GM21717 (cell line): ENCODE data around the gene CHAD.

Experiments
- ATAC-seq: cut with Tn5 transposase; IDR thresholded peaks from one replicate; pipeline ENCODE4 v1.9.1; 2021; ENCODE audit warnings: mild to moderate bottlenecking, moderate library complexity; ENCODE audit not compliant: unreplicated experiment

CHAD gene

DNA sequence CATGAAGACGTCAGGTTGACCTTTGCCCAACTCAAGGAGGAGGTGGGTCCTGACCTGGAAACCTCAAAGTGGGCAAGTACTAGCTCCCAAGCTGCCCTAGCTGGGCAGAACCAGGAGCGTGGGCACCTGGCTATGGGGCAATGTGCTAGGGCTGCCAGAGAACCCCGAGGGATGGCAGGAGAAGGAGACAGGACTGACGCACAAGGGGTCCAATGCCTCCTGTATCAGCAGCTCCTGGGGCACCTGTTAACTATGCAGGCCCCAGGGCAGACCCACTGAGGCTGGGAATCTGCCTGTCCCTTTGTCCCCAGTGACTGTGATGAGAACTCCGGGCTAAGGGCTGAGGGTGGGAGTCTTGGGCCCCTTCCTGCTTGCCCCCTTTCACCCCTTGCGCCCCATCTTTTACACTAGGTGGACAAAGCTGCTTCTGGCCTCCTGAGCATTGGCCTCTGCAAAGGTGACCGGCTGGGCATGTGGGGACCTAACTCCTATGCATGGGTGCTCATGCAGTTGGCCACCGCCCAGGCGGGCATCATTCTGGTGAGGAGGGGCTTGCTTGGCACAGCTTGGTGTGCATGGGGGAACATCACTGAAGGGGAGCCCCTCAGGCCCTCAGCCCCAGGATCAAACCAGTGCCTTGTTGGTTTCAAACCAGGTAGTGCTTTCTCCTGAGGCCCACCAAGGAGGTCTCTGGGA lies 7.7 kb downstream of the CHAD start:
- ATAC-seq = no peak

- ATAC-seq = no peak
These were observed 8.9 kb downstream of the CHAD start for GRCh38 chr17:50459756-50460155.

- ATAC-seq = no peak
These were observed 9.7 kb downstream of the CHAD start for GRCh38 chr17:50458701-50459676.

- no peak for ATAC-seq
These were observed 10.4 kb downstream of the CHAD start for GRCh38 chr17:50458270-50458669.

DNA sequence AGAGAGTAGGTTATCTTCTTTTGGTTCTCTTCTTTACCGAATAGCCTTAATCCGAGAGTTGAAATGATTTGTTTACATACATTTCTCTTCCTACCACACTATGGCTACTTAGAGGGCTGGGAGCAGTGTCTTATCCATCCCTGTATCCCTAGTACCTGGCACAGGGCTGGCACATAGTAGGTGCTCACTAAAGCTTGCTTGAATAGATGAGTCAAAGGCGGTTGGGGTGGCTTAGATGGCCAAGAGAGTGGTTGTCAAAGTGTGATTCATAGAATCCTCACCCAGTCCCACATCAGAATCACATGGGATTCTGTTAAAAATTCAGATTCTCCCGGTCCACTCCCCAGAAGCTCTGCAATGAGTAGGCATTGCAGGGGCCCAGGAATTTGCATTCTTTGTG lies 11.1 kb downstream of the CHAD start:
- no peak for ATAC-seq

- ATAC-seq = no peak
These were observed 14.8 kb downstream of the CHAD start for GRCh38 chr17:50453901-50454300.

DNA sequence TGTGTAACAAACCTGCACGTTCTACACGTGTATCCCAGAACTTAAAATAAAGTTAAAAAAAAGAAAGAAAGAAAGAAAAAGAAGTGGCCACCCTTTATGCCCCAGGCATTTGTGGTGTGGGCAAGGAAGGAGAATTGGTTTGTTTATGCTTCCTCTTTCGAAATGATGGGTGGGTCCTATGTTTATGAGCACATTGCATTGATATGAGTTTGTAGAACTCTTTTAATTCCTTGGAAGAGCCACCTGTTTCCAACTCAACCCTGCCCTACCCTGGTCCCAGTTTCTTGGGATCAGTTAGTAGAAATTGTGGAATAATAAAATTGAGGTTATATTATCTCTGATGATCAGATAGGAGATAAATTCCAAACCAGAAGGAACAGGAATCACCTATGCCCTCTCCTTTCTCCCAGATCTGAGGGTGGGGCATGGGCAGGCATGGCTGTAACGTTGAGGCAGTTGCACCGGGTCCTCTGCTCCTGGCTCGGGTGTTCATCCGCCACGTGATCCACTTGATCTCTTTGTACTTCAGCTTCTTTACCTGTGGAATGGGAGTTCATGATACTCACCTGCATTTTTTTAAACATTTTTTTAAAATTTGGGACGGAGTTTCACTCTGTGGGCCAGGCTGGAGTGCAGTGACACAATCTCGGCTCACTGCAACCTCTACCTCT lies 15.9 kb downstream of the CHAD start:
- no peak for ATAC-seq

DNA sequence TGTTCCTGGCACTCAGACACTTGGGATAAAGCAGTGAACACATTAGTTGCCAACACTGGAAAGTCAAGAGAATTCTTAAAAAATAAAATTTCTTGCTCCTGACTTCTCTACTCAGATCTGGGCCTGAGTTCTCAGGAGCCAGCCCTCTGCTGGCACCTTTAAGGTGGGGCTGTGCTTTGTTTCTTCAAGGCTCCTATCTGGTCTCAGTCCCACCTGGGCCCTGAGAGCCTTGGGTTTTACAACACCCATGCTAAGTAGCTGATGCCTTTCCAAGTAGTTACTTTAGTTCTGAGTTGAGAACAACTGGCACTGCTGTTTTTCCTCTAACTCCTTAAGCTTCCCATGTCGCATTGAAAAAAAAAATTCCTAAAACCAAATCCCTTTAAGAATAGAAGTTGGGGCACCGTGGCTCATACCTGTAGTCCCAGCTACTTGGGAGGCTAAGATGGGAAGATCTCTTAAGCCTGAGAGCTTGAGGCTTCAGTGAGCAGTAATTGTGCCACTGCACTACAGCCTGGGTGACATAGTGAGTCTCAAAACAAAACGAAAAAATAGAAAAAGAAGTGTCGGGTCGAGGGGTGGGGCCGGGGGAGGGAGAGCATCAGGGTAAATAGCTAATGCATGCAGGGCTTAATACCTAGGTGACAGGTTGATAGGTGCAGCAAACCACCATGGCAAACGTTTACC lies 16.6 kb downstream of the CHAD start:
- no peak for ATAC-seq

GRCh38 chr17:50448643-50449042 lies 20.0 kb downstream of the CHAD start:
- ATAC-seq = no peak

GRCh38 chr17:50447870-50448595 lies 20.6 kb downstream of the CHAD start:
- ATAC-seq = no peak

- no peak for ATAC-seq
These were observed 22.9 kb downstream of the CHAD start for GRCh38 chr17:50445730-50446325.

GRCh38 chr17:50444841-50445715 lies 23.6 kb downstream of the CHAD start:
- ATAC-seq = no peak

- ATAC-seq = no peak
These were observed 25.1 kb downstream of the CHAD start for GRCh38 chr17:50443505-50443974.

DNA sequence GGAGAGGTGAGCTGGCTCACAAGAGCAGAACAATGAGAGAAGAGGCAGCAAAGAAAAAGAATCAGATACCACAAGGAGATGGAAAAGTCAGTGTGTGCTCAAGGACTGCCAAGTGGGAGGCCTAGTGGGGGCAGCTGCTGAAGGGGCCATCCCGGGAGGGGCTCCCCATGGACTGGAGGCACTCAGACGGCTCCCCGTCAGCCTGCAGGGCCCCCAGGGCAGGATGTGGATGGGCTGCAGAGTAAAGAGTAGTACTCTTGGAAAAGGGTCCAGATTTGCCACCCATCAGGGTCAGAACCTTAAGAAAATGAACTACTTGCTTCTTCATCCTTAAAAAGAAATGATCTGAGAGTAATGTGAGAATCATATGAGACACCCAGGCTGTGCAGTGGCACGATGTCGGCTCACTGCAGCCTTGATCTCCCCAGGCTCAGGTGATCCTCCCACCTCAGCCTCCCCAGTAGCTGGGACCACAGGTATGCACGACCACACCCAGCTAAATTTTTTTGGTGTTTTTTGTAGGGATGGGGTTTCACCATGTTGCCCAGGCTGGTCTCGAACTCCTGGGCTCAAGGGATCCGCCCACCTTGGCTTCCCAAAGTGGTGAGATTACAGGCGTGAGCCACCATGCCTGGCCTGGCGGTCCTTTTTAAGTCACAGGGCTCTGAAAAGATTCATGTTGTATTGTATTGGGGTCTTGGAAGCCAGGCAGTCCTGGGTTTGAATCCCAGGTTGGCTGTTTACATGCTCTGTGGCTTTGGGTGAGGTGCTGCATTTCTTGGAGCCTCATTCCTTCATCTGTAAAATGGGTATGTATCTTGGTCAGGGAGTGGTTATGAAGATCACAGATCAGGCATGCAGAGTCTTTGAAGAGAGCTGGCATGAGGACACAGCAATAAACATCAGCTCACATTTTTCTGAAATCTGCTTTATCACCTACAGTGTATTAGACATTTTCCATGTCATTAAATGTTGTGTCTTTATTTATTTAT lies 27.5 kb downstream of the CHAD start:
- no peak for ATAC-seq

DNA sequence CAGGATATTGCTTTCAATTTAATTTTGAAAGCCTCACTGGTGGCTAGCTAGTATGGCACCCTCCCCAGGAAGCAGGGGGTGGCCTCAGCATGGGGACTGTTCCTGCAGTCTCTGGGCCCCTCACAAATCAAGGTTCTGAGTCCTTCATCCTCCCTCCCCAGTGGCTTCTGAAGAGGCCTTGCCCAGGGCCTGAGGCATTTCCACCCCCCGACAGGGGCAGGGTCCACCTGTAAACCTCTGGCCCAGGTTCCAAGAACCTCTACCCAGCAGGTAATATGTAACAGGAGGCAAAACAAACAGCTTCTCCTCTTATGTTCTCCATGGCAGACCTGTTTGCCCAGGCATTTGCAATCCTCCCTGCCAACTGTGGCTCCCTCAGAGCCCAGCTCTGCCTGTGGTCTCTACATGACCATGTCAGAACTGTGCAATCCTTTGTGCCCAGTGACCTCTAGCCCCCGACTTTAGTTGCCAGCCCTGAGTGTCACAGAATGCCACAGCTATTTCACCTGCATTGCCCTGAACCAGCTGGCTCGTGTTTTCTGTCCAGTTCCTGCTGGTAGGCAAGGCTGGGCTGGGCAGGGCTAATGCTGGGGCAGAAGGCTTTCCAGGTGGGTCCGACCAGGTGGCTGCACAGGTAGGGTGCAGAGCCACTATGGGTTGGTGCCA lies 28.4 kb downstream of the CHAD start:
- no peak for ATAC-seq

DNA sequence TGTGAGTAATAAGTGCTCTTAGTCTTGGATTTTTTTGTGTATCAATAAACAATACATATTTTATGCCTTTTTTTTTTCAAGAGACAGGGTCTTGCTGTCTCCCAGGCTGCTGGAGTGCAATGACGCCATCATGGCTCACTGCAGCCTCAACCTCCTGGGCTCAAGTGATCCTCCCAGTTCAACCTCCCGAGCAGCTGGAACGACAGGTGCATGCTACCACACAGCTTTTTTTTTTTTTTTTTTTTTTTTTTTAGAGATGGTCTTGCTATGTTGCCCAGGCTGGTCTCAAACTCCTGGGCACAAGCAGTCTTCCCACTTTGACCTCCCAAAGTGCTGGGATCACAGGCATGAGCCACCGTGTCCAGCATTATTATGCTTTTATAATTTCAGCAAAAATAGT lies 29.7 kb downstream of the CHAD start:
- ATAC-seq = no peak

- ATAC-seq = no peak
These were observed 31.3 kb downstream of the CHAD start for GRCh38 chr17:50437409-50437808.
